GM10248 (cell line): Measurements from ENCODE around the gene MARF1.

ENCODE experiments used
- CTCF ChIA-PET: fragments of 300-600 bp; sonication (Branson Sonifier 250); formaldehyde crosslinking; extraction: SDS; loops from one replicate; lab custom pipeline; 2021; ENCODE audit warnings: antibody characterized with exemption; lab: Yijun Ruan, JAX
- POLR2A ChIA-PET: fragments of 350-650 bp; sonication (Branson Sonifier 250); formaldehyde crosslinking; extraction: SDS; loops from one replicate; lab custom pipeline; 2020; ENCODE audit warnings: antibody characterized with exemption; lab: Yijun Ruan, JAX
- DNase-seq: peaks from one replicate; pipeline ENCODE4 v3.0.0; 2012; ENCODE audit errors: extremely low spot score
- TF ChIP-seq, protein P1 (sequence below): IDR thresholded peaks from 2 replicates; pipeline ENCODE4 v1.5.1; 2012; ENCODE audit warnings: mild to moderate bottlenecking, low read depth; ENCODE audit errors: extremely low read depth, missing control alignments, control extremely low read depth

MARF1 gene

DNA sequence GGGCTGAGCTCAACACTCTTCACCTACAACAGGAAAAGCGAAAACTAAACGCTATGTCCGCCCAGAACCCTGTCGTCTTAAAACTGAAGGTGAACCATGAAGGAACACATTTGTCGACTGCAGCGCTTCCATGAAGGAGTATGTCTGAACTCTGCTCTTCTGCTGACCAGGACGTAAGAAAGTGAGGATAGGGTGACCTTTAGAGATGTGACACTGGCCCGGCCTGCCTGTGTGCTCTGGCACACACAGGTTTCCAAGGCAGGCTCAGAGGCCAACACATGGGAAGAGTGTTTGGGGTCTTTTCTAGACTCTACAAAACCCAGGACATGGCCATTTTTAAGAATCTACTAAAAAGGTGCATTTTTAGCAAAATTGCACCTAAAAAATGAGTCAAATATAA, 21.1 kb downstream of the MARF1 start:
- no peak for DNase-seq
- CTCF ChIA-PET = interaction anchor here (1.7 kb wide), 1 partner anchor 21 kb away, joined by 5 read pairs; the partner anchor contains the start of gene MARF1
- POLR2A ChIA-PET = no interaction called here
- TF ChIP-seq, protein P1, sequence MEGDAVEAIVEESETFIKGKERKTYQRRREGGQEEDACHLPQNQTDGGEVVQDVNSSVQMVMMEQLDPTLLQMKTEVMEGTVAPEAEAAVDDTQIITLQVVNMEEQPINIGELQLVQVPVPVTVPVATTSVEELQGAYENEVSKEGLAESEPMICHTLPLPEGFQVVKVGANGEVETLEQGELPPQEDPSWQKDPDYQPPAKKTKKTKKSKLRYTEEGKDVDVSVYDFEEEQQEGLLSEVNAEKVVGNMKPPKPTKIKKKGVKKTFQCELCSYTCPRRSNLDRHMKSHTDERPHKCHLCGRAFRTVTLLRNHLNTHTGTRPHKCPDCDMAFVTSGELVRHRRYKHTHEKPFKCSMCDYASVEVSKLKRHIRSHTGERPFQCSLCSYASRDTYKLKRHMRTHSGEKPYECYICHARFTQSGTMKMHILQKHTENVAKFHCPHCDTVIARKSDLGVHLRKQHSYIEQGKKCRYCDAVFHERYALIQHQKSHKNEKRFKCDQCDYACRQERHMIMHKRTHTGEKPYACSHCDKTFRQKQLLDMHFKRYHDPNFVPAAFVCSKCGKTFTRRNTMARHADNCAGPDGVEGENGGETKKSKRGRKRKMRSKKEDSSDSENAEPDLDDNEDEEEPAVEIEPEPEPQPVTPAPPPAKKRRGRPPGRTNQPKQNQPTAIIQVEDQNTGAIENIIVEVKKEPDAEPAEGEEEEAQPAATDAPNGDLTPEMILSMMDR = no peak

DNA sequence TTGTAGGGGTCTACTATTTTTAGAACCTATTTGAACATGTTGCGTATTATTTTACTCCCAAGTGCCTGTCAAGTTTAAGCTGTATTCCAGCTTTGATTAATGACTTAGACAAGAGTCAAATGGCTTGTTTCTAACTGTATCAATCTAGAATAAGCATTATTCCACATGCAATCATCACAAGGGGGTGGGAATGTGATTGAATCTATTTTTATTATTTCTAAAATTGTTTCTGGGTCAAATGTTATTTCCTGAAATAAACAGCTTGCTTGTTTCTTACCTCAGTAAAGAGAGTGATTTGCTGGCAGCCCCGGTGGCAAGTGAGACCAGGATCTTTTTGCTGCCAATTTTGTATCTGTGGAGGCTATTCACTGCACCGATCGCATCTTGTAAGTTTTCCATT, 21.5 kb downstream of the MARF1 start:
- POLR2A ChIA-PET = no interaction called here
- DNase-seq = no peak
- TF ChIP-seq, protein P1 = no peak
- CTCF ChIA-PET = interaction anchor here (1.7 kb wide), 1 partner anchor 21 kb away, joined by 5 read pairs; the partner anchor contains the start of gene MARF1

DNA sequence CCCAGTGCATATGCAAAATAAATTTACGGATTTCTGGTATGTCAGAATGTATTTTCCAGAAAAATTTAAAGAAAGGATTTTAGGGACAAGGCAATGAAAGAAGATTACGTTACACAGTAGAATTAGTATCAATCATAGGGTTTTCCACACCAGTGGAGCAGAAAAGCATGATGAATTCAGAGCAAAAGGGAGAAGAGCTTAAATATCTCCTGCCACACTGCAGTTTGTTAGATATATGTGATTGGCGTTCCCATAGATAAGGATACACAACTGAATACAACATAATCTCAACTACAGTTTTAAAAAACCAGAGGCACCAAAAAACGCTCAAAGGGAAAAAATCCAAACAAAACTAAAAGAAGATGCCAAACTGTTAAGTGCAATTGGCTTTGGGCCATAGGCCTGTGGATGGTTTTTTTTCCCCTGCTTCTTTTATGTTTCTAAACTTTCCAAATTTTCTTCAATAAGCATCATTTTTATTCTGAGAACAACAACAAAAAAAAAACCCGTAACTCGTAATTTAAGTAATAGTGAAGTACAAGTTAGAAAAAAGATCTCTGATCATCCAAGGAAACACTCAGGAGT, 22.3 kb downstream of the MARF1 start:
- TF ChIP-seq, protein P1 = no peak
- POLR2A ChIA-PET = no interaction called here
- CTCF ChIA-PET = interaction anchor here (1.7 kb wide), 1 partner anchor 22 kb away, joined by 5 read pairs; the partner anchor contains the start of gene MARF1
- no peak for DNase-seq

DNA sequence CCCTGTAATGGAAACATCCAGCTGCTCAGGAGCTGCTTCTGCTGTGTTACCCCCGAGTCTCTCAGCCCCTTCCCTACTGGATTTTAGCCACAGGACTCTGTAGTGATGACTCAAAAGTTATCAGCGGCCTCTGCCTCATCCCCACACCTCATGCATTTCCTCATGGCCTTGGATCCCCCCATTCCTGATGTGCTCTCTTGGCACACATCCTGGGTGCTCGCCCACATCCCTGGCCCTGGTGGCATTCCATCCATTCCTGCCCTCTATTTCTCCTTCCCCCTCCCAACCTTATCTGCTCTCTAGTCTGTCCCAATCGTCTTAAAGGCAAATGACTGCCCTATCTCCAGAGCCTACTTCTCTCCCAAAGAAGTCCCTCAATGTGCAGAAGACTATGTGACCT, 24.6 kb downstream of the MARF1 start:
- POLR2A ChIA-PET = no interaction called here
- CTCF ChIA-PET = no interaction called here
- no peak for DNase-seq
- TF ChIP-seq, protein P1 = no peak

DNA sequence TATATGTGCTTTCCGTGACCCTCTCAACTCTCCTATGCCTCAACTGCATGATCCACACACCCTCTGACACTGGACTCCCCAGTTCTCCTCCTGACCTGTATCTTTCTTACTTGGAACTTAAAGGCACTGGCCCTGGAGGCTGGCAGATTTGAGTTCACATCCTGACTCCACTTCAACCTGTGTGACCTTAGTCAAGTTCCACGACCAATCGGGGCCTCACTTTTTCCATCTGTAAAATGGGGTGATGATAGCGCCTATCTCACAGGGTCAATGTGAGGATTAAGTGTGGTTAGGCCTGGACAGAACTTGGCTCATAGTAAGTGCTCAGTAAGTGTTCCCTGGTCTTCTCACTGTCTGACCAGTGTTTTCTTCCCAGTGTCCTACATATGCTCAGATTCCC, 25.1 kb downstream of the MARF1 start:
- TF ChIP-seq, protein P1 = no peak
- ChIA-PET CTCF (no interaction called here), POLR2A (no interaction called here)
- DNase-seq = no peak

DNA sequence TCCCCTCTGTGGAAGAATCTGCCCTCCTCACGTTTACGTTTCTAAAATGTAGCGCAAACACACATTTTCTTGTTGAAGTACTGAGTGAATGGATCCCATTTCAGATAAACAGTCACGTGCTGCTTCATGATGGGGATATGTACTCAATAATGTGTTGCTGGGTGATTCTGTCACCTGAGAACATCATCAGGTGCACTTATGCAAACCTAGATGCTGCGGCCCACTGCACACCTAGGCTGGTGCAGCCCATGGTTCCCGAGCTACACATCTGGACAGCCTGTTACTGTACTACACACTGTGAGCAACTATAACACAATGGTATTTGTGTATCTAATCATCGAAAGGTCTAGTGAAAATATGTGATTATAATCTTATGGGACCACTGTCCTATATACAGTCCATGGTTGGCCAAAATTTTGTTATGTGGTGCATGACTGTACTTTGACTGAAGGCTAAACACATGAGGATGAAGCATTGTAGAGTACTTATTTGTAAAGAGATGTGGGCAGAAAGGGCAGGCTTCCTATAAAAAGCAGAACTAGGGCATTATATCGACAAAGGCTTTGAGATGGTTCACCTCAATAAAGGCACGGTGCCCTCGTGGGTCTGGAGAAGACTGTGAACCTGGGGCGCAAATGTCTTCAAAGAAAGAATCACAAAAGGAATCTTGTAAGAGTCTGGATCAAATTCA, 26.3 kb downstream of the MARF1 start:
- ChIA-PET POLR2A (no interaction called here), CTCF (no interaction called here)
- TF ChIP-seq, protein P1 = no peak
- no peak for DNase-seq
